GM12878 (cell line): Measurements from ENCODE around the gene ITGA11. TPM values are rescaled to one million over a fixed set of nuclear protein-coding genes. Genes with fewer than 3 reads are reported as not detected.

Experiments
- ATAC-seq: fragments of 200-7000 bp; cut with Tn5 transposase; 3 replicates; pipeline ENCODE4 v1.9.1; 2020; ENCODE audit warnings: mild to moderate bottlenecking, moderate library complexity
- BruUV-seq: library from RNA; stranded (reverse); fragments of 400-500 nt; replicated peaks from 2 replicates; lab custom pipeline; 2021; lab: Mats Ljungman, UMichigan
- CTCF ChIA-PET: fragments of 300-600 bp; sonication (Branson Sonifier 250); formaldehyde crosslinking; extraction: SDS; loops from one replicate; lab custom pipeline; 2021; ENCODE audit warnings: inconsistent platforms; lab: Yijun Ruan, JAX
- POLR2A ChIA-PET: fragments of 350-600 bp; formaldehyde crosslinking; extraction: SDS; loops from one replicate; lab custom pipeline; 2021; ENCODE audit warnings: inconsistent platforms; lab: Charles Lee
- RAD21 ChIA-PET: fragments of 300-600 bp; sonication (Branson Sonifier 250); formaldehyde crosslinking; loops from one replicate; lab custom pipeline; 2023; ENCODE audit warnings: antibody characterized with exemption; ENCODE audit not compliant: unreplicated experiment; lab: Charles Lee
- SMC1A ChIA-PET: fragments of 300-600 bp; sonication (Branson Sonifier 250); formaldehyde crosslinking; loops from one replicate; lab custom pipeline; 2023; ENCODE audit not compliant: unreplicated experiment, uncharacterized antibody; lab: Charles Lee
- DNase-seq: peaks from one replicate; pipeline ENCODE4 v3.0.0-alpha.2; 2011; ENCODE audit warnings: low read depth, low spot score
- FAIRE-seq: peaks from 3 replicates; lab custom pipeline; 2011; peaks lifted over from hg19 to GRCh38; lab: Jason Lieb, UNC
- H2AFZ ChIP-seq: 2 replicates; pipeline ENCODE4 v1.6.0; 2011; ENCODE audit warnings: low read depth, low read length, control low read depth; ENCODE audit not compliant: control insufficient read depth
- H3K27ac ChIP-seq: 2 replicates; pipeline ENCODE4 v1.5.1; 2011; ENCODE audit warnings: control low read depth; ENCODE audit not compliant: control insufficient read depth, insufficient read depth
- H3K27me3 ChIP-seq, 2 experiments: replicated peaks in 1 of 2; 2 replicates each; pipeline versions ENCODE4 v1.6.0 to v1.6.1; 2011; ENCODE audit warnings: low read length in 1 of 2; ENCODE audit not compliant: control insufficient read depth in 2 of 2, insufficient read depth in 2 of 2
- H3K36me3 ChIP-seq, 2 experiments: 2 replicates each; pipeline ENCODE4 v1.5.1; 2011; ENCODE audit warnings: low read length in 1 of 2; ENCODE audit not compliant: control insufficient read depth in 2 of 2, insufficient read depth in 2 of 2
- H3K4me1 ChIP-seq: 2 replicates; pipeline ENCODE4 v1.6.1; 2011; ENCODE audit warnings: mild to moderate bottlenecking, low read length, moderate library complexity, mixed read lengths; ENCODE audit not compliant: control insufficient read depth, insufficient read depth
- H3K4me2 ChIP-seq: 2 replicates; pipeline ENCODE4 v1.6.0; 2011; ENCODE audit warnings: control low read depth; ENCODE audit not compliant: control insufficient read depth, insufficient read depth
- H3K4me3 ChIP-seq: fragments of 200-600 bp; sonication (generic); 2 replicates; pipeline ENCODE4 v1.5.1; 2016
- H3K79me2 ChIP-seq: 2 replicates; pipeline ENCODE4 v1.6.0; 2011; ENCODE audit warnings: low read length; ENCODE audit not compliant: control insufficient read depth, insufficient read depth
- H3K9ac ChIP-seq: 2 replicates; pipeline ENCODE4 v1.8.0; 2011; ENCODE audit warnings: low read length, control low read depth, mixed read lengths; ENCODE audit not compliant: control insufficient read depth, insufficient read depth
- H3K9me3 ChIP-seq: replicated peaks from 3 replicates; pipeline ENCODE4 v1.5.1; 2011; ENCODE audit warnings: mild to moderate bottlenecking, low read length; ENCODE audit not compliant: control insufficient read depth, insufficient read depth
- H4K20me1 ChIP-seq: 2 replicates; pipeline ENCODE4 v1.6.0; 2011; ENCODE audit not compliant: control insufficient read depth, insufficient read depth
- ELK1 ChIP-seq: IDR thresholded peaks from 2 replicates; pipeline ENCODE4 v1.6.1; 2012; ENCODE audit warnings: low read depth, low read length, improper control_type of control experiment
- JUND ChIP-seq: IDR thresholded peaks from 2 replicates; pipeline ENCODE4 v1.6.1; 2012; ENCODE audit warnings: low read depth, mild to moderate bottlenecking, low read length, improper control_type of control experiment, moderate library complexity
- MXI1 ChIP-seq: fragments of 150-350 bp; IDR thresholded peaks from 2 replicates; pipeline ENCODE4 v1.6.1; 2011; ENCODE audit warnings: low read depth, mild to moderate bottlenecking, inconsistent platforms, low read length, improper control_type of control experiment
- PRDM15 ChIP-seq: fragments of 450-650 bp; formaldehyde crosslinking; IDR thresholded peaks from 2 replicates; pipeline ENCODE4 v1.4.0; 2020; ENCODE audit warnings: mild to moderate bottlenecking, moderate library complexity
- RCOR1 ChIP-seq: conservative IDR thresholded peaks from 2 replicates; pipeline ENCODE4 v1.6.1; 2012; ENCODE audit warnings: low read depth, low read length, improper control_type of control experiment
- TCF12 ChIP-seq: IDR thresholded peaks from 2 replicates; pipeline ENCODE4 v1.6.1; 2011; ENCODE audit warnings: low read depth, mild to moderate bottlenecking, low read length
- WGBS: methylation state at CpG from one replicate; pipeline ENCODE4 v1.1.6; 2016; ENCODE audit warnings: low lambda C conversion rate; ENCODE audit not compliant: insufficient replicate concordance, insufficient coverage; ENCODE audit errors: missing lambda C conversion rate; 5-methylcytosine and 5-hydroxymethylcytosine counted together
- in situ Hi-C: fragments of 300-500 bp; cut with MboI; formaldehyde crosslinking; loops from 9 replicates; pipeline ENCODE4 v1.14.3; 2018; ENCODE audit warnings: mixed read lengths
- intact Hi-C: fragments of 100-400 bp; cut with micrococcal nuclease; formaldehyde crosslinking; loops from one replicate; pipeline ENCODE4 v1.14.2; 2022; ENCODE audit not compliant: unreplicated experiment
- polyA plus RNA-seq, 11 experiments: library from polyadenylated mRNA; depleted of rRNA in 4 of 11; unstranded in 6 of 11; stranded (reverse) in 5 of 11; fragments of >200 nt; fragmentation: Nextera tagmentation in 4 of 11; fragmentation: Illumina TruSeq in 1 of 11; extraction: Ambion mirVana in 4 of 11; extraction: Trizol in 1 of 11; gene quantifications; 1 replicate in 1 of 11; 2 replicates in 10 of 11; pipeline versions ENCODE4 v1.2.1 to v1.2.3, GENCODE V29; 2011 to 2016; ENCODE audit warnings: inconsistent platforms in 2 of 11, missing spikeins in 2 of 11, low read depth in 1 of 11
- total RNA-seq, 4 experiments: library from RNA; depleted of rRNA in 3 of 4; stranded (reverse); fragments of >200 nt in 3 of 4; fragmentation: Illumina TruSeq in 1 of 4; extraction: Trizol in 1 of 4; gene quantifications; 2 replicates each; pipeline versions ENCODE4 v1.2.1 to v1.2.3, GENCODE V29; 2013 to 2021
- TF ChIP-seq, protein P1 (sequence below): IDR thresholded peaks from 2 replicates; pipeline ENCODE4 v1.6.1; 2012; ENCODE audit warnings: improper control_type of control experiment, low read depth, low read length; ENCODE audit not compliant: insufficient replicate concordance

The ITGA11 gene
- total and polyA plus RNA-seq, 10 of the 15 experiments (the other 5 are each of a cell fraction or from before 2014, with no cell fraction given) = under 0.01 to 0.36 (median 0.13) TPM; not detected in 1

DNA sequence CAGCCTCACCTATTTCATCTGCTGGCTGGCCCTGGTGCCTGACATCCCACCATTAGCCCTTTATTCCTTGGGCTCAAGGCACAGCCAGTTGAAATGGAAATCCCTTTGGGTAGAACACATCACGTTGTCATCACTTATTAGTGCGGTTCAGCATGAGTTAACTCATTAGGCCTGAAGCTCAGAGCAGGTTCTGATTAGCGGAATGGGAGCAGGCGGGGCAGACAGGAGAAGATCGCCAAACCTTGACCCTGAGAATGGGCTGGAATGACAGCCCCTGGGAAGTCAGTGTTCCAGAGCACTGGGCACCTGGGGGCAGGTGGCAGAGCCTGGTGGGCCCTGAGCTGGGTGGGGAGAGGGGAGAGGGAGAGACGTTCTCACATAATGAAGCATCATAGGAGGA, 5.8 kb downstream of the ITGA11 start:
- POLR2A ChIA-PET = no interaction called here
- DNase-seq (no peak), FAIRE-seq (no peak)
- H3K9ac ChIP-seq = no peak overlapping the region
- SMC1A ChIA-PET = no interaction called here
- no peaks in the 10 kb centered on the region for H3K36me3 ChIP-seq
- peaks cover 4% of the 10 kb centered on the region in 2 experiments for H3K27me3 ChIP-seq
- intact Hi-C loops = no loop called here
- CTCF ChIA-PET = no interaction called here
- TF ChIP-seq PRDM15 (CRISPR knock-in tag) (no peak), ELK1 (no peak), JUND (no peak), TCF12 (no peak), RCOR1 (no peak), MXI1 (no peak)
- TF ChIP-seq, protein P1, sequence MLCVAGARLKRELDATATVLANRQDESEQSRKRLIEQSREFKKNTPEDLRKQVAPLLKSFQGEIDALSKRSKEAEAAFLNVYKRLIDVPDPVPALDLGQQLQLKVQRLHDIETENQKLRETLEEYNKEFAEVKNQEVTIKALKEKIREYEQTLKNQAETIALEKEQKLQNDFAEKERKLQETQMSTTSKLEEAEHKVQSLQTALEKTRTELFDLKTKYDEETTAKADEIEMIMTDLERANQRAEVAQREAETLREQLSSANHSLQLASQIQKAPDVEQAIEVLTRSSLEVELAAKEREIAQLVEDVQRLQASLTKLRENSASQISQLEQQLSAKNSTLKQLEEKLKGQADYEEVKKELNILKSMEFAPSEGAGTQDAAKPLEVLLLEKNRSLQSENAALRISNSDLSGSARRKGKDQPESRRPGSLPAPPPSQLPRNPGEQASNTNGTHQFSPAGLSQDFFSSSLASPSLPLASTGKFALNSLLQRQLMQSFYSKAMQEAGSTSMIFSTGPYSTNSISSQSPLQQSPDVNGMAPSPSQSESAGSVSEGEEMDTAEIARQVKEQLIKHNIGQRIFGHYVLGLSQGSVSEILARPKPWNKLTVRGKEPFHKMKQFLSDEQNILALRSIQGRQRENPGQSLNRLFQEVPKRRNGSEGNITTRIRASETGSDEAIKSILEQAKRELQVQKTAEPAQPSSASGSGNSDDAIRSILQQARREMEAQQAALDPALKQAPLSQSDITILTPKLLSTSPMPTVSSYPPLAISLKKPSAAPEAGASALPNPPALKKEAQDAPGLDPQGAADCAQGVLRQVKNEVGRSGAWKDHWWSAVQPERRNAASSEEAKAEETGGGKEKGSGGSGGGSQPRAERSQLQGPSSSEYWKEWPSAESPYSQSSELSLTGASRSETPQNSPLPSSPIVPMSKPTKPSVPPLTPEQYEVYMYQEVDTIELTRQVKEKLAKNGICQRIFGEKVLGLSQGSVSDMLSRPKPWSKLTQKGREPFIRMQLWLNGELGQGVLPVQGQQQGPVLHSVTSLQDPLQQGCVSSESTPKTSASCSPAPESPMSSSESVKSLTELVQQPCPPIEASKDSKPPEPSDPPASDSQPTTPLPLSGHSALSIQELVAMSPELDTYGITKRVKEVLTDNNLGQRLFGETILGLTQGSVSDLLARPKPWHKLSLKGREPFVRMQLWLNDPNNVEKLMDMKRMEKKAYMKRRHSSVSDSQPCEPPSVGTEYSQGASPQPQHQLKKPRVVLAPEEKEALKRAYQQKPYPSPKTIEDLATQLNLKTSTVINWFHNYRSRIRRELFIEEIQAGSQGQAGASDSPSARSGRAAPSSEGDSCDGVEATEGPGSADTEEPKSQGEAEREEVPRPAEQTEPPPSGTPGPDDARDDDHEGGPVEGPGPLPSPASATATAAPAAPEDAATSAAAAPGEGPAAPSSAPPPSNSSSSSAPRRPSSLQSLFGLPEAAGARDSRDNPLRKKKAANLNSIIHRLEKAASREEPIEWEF = no peak
- TF ChIP-seq, all 136 proteins: peak for 0
- 53% methylated on average over 6 of the region's 6 CpGs for WGBS
- H4K20me1 ChIP-seq = no peaks in the 10 kb centered on the region
- no peaks in the 10 kb centered on the region for H3K9me3 ChIP-seq
- ATAC-seq = no peak
- H3K79me2 ChIP-seq = no peaks in the 10 kb centered on the region
- no peak overlapping the region for H3K27ac ChIP-seq
- H2AFZ ChIP-seq = no peak overlapping the region
- no peaks in the 10 kb centered on the region for H3K4me1 ChIP-seq
- no peak overlapping the region for H3K4me3 ChIP-seq
- in situ Hi-C loops = no loop called here
- no peak overlapping the region for H3K4me2 ChIP-seq
- RAD21 ChIA-PET = no interaction called here
- no TSS peak for BruUV-seq
